Measurements from ENCODE around the gene CTSA. TPM values are rescaled to one million over a fixed set of nuclear protein-coding genes. Genes with fewer than 3 reads are reported as not detected.
A peak's percentile ranks its signal among the peaks of the same experiment; 100 is the strongest.

The CTSA gene
- total RNA-seq, 2 experiments from 2014 or later = 40.3 to 42.6 TPM

- DNase-seq (no peak), ATAC-seq (ENCODE audit: poor library complexity) (no peak)
- Mint-ChIP-seq H3K27me3 (peaks cover 18% of the 10 kb centered on the region), H3K27ac (no peak overlapping the region), H3K4me3 (no peak overlapping the region), H3K36me3 (ENCODE audit: low read depth) (no peaks in the 10 kb centered on the region), H3K9me3 (no peaks in the 10 kb centered on the region), H3K4me1 (ENCODE audit: low read depth) (peaks cover 14% of the 10 kb centered on the region)
- H3K4me3 ChIP-seq (ENCODE audit: low read length) = no peak overlapping the region
- no peaks in the 10 kb centered on the region for H3K9me3 ChIP-seq (ENCODE audit: control insufficient read depth in 1 of 2, insufficient read depth in 1 of 2, low read length in 2 of 2)
- peaks cover 9 to 15% of the 10 kb centered on the region in 2 experiments for H3K27me3 ChIP-seq (ENCODE audit: control insufficient read depth in 1 of 2, insufficient read depth in 2 of 2, low read length in 2 of 2)
- ChIA-PET POLR2A (interaction anchor here (1.2 to 1.7 kb wide), 2 partner anchors 25 to 28 kb away, joined by 4 to 5 read pairs; partner anchors contain the start of gene PCIF1), CTCF (interaction anchor here (1.0 to 1.6 kb wide), 2 partner anchors 60 to 61 kb away, joined by 3 read pairs; no protein-coding TSS in a partner anchor)
- H3K36me3 ChIP-seq (ENCODE audit: insufficient read depth, low read length) = no peaks in the 10 kb centered on the region
- peaks cover 23% of the 10 kb centered on the region for H3K4me1 ChIP-seq (ENCODE audit: insufficient read depth, low read length)
- no peak overlapping the region for H3K27ac ChIP-seq (ENCODE audit: low read depth in 1 of 2, low read length in 2 of 2)
- intact Hi-C loops (cut with DNase I, micrococcal nuclease) = no loop called here
- no peak for TF ChIP-seq CTCF (IDR thresholded peaks at IDR 0.05)
Measured at GRCh38 chr20:45909336-45909808, 18.2 kb downstream of the CTSA start.

- H3K9me3 Mint-ChIP-seq = no peaks in the 10 kb centered on the region
- no peak for TF ChIP-seq CTCF (IDR thresholded peaks at IDR 0.05)
- Histone ChIP-seq H3K27me3 (ENCODE audit: control insufficient read depth in 1 of 2, insufficient read depth in 2 of 2, low read length in 2 of 2) (peaks cover 9 to 17% of the 10 kb centered on the region in 2 experiments), H3K27ac (ENCODE audit: low read depth in 1 of 2, low read length in 2 of 2) (no peak overlapping the region), H3K4me1 (ENCODE audit: insufficient read depth, low read length) (peaks cover 23% of the 10 kb centered on the region), H3K4me3 (ENCODE audit: low read length) (peak overlapping the region; percentile 53), H3K9me3 (ENCODE audit: control insufficient read depth in 1 of 2, insufficient read depth in 1 of 2, low read length in 2 of 2) (no peaks in the 10 kb centered on the region), H3K36me3 (ENCODE audit: insufficient read depth, low read length) (no peaks in the 10 kb centered on the region)
- no peak overlapping the region for H3K27ac Mint-ChIP-seq
- DNase-seq (peak in 1 of 14 experiments; percentile 18), ATAC-seq (ENCODE audit: poor library complexity) (no peak)
- peaks cover 22% of the 10 kb centered on the region for H3K27me3 Mint-ChIP-seq
- intact Hi-C loops (cut with DNase I, micrococcal nuclease) = loop anchor here in 1 of 2 experiments (2.0 kb wide), 1 partner anchor 23 kb away; no protein-coding TSS in a partner anchor
- no peaks in the 10 kb centered on the region for H3K36me3 Mint-ChIP-seq (ENCODE audit: low read depth)
- H3K4me1 Mint-ChIP-seq (ENCODE audit: low read depth) = peaks cover 14% of the 10 kb centered on the region
- POLR2A ChIA-PET = interaction anchor here (1.2 to 1.7 kb wide), 2 partner anchors 25 to 27 kb away, joined by 4 to 5 read pairs; partner anchors contain the start of gene PCIF1
- no peak overlapping the region for H3K4me3 Mint-ChIP-seq
- CTCF ChIA-PET = interaction anchor here (1.0 to 1.6 kb wide), 3 partner anchors 59 to 111 kb away, joined by 3 read pairs; no protein-coding TSS in a partner anchor
Measured at GRCh38 chr20:45909817-45910669, 18.9 kb downstream of the CTSA start.

GRCh38 chr20:45910670-45911485 is 19.7 kb downstream of the CTSA start:
- Histone ChIP-seq H3K36me3 (ENCODE audit: insufficient read depth, low read length) (no peaks in the 10 kb centered on the region), H3K27ac (ENCODE audit: low read depth in 1 of 2, low read length in 2 of 2) (no peak overlapping the region), H3K27me3 (ENCODE audit: control insufficient read depth in 1 of 2, insufficient read depth in 2 of 2, low read length in 2 of 2) (peaks cover 11 to 17% of the 10 kb centered on the region in 2 experiments), H3K4me3 (ENCODE audit: low read length) (peak overlapping the region; percentile 53), H3K4me1 (ENCODE audit: insufficient read depth, low read length) (peaks cover 23% of the 10 kb centered on the region), H3K9me3 (ENCODE audit: control insufficient read depth in 1 of 2, insufficient read depth in 1 of 2, low read length in 2 of 2) (no peaks in the 10 kb centered on the region)
- POLR2A ChIA-PET = interaction anchor here (1.2 to 1.3 kb wide), 2 partner anchors 26 to 30 kb away, joined by 4 read pairs; partner anchors contain the start of gene ZSWIM1
- CTCF ChIA-PET = interaction anchor here (1.3 to 1.6 kb wide), 2 partner anchors 60 to 112 kb away, joined by 3 read pairs; no protein-coding TSS in a partner anchor
- peaks cover 14% of the 10 kb centered on the region for H3K4me1 Mint-ChIP-seq (ENCODE audit: low read depth)
- H3K36me3 Mint-ChIP-seq (ENCODE audit: low read depth) = no peaks in the 10 kb centered on the region
- no peak overlapping the region for H3K27ac Mint-ChIP-seq
- TF ChIP-seq CTCF (IDR thresholded peaks at IDR 0.05) = no peak
- H3K9me3 Mint-ChIP-seq = no peaks in the 10 kb centered on the region
- intact Hi-C loops (cut with DNase I, micrococcal nuclease) = loop anchor here in 1 of 2 experiments (2.0 kb wide), 1 partner anchor 22 kb away; no protein-coding TSS in a partner anchor
- peak; percentile 88 for ATAC-seq (ENCODE audit: poor library complexity)
- DNase-seq = peak; percentile 64 to 92 (median 78)
- peak overlapping the region; percentile 79 for H3K4me3 Mint-ChIP-seq
- peaks cover 24% of the 10 kb centered on the region for H3K27me3 Mint-ChIP-seq
